ENCODE data around the gene GOLGA8N.
A peak's percentile ranks its signal among the peaks of the same experiment; 100 is the strongest.

GOLGA8N gene

GRCh38 chr15:32651229-32651837 is 58.1 kb downstream of the GOLGA8N start:
- peak in 2 of 3 experiments; percentile 2 to 21 for DNase-seq (ENCODE audit: low read depth in 3 of 3)

- DNase-seq (ENCODE audit: low read depth in 3 of 3), result no peak
These were observed 58.9 kb downstream of the GOLGA8N start for GRCh38 chr15:32652178-32652577.

- no peak for DNase-seq (ENCODE audit: low read depth in 3 of 3)
These were observed 62.8 kb downstream of the GOLGA8N start for GRCh38 chr15:32656091-32656490.

GRCh38 chr15:32656496-32656895 is 63.2 kb downstream of the GOLGA8N start:
- no peak for DNase-seq (ENCODE audit: low read depth in 3 of 3)
